ENCODE measurements around the gene STAG3.

DNA sequence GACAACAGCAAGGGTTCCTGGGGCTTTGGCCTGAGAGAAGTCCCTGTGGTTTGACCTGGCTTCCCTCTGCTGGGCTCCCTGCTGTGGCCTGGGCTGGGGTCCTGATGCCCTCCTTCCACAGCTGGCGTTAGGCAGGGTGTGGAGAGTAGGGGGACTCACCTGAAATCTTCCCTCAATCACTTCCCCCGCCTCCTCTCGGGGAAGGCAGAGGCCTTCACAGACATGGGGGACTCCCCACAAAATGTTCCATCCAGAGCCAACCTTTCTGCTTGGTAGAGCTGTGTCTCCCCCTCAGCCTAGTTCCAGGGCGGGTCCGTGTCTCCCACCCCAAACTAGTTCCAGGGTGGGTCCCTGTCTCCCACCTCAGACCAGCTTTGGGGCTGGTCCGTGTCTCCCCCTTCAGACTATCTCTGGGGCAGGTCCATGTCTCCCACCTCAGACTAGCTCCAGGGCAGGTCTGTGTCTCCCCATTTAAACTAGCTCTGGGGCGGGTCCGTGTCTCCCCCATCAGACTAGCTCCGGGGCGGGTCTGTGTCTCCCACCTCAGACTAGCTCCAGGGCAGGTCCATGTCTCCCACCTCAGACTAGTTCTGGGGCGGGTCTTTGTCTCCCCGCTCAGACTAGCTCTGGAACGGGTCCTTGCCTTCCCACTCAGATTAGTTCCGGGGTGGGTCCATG, 44.2 kb downstream of the STAG3 start:
- TF ChIP-seq ZNF263 (CRISPR knock-in tag; IDR thresholded peaks at IDR 0.05; ENCODE audit: low read depth) = no peak
- no peak for TF ChIP-seq IRF2 (CRISPR knock-in tag; IDR thresholded peaks at IDR 0.05; ENCODE audit: borderline replicate concordance, low read depth)
- no peak for TF ChIP-seq NFYB (CRISPR knock-in tag; conservative IDR thresholded peaks at IDR 0.05; ENCODE audit: low read depth)
- TF ChIP-seq IRF1 (CRISPR knock-in tag; IDR thresholded peaks at IDR 0.05) = no peak
- TF ChIP-seq, protein P1, sequence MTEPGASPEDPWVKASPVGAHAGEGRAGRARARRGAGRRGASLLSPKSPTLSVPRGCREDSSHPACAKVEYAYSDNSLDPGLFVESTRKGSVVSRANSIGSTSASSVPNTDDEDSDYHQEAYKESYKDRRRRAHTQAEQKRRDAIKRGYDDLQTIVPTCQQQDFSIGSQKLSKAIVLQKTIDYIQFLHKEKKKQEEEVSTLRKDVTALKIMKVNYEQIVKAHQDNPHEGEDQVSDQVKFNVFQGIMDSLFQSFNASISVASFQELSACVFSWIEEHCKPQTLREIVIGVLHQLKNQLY (CRISPR knock-in tag; IDR thresholded peaks at IDR 0.05) = no peak
- TF ChIP-seq CTCF (IDR thresholded peaks at IDR 0.05) = no peak
- no peak for TF ChIP-seq CREB1 (CRISPR knock-in tag; IDR thresholded peaks at IDR 0.05)
- TF ChIP-seq, protein P2, sequence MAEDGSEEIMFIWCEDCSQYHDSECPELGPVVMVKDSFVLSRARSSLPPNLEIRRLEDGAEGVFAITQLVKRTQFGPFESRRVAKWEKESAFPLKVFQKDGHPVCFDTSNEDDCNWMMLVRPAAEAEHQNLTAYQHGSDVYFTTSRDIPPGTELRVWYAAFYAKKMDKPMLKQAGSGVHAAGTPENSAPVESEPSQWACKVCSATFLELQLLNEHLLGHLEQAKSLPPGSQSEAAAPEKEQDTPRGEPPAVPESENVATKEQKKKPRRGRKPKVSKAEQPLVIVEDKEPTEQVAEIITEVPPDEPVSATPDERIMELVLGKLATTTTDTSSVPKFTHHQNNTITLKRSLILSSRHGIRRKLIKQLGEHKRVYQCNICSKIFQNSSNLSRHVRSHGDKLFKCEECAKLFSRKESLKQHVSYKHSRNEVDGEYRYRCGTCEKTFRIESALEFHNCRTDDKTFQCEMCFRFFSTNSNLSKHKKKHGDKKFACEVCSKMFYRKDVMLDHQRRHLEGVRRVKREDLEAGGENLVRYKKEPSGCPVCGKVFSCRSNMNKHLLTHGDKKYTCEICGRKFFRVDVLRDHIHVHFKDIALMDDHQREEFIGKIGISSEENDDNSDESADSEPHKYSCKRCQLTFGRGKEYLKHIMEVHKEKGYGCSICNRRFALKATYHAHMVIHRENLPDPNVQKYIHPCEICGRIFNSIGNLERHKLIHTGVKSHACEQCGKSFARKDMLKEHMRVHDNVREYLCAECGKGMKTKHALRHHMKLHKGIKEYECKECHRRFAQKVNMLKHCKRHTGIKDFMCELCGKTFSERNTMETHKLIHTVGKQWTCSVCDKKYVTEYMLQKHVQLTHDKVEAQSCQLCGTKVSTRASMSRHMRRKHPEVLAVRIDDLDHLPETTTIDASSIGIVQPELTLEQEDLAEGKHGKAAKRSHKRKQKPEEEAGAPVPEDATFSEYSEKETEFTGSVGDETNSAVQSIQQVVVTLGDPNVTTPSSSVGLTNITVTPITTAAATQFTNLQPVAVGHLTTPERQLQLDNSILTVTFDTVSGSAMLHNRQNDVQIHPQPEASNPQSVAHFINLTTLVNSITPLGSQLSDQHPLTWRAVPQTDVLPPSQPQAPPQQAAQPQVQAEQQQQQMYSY (CRISPR knock-in tag; IDR thresholded peaks at IDR 0.05) = no peak
